GM12878 (cell line): ENCODE measurements around the gene FBXO27. TPM values are rescaled to one million over a fixed set of nuclear protein-coding genes. Genes with fewer than 3 reads are reported as not detected.

Experiments used
- ATAC-seq: fragments of 200-7000 bp; cut with Tn5 transposase; 3 replicates; pipeline ENCODE4 v1.9.1; 2020; ENCODE audit warnings: mild to moderate bottlenecking, moderate library complexity
- BruUV-seq: library from RNA; stranded (reverse); fragments of 400-500 nt; replicated peaks from 2 replicates; lab custom pipeline; 2021; lab: Mats Ljungman, UMichigan
- CTCF ChIA-PET: fragments of 300-600 bp; sonication (Branson Sonifier 250); formaldehyde crosslinking; extraction: SDS; loops from one replicate; lab custom pipeline; 2021; ENCODE audit warnings: inconsistent platforms; lab: Yijun Ruan, JAX
- POLR2A ChIA-PET: fragments of 350-600 bp; formaldehyde crosslinking; extraction: SDS; loops from one replicate; lab custom pipeline; 2021; ENCODE audit warnings: inconsistent platforms; lab: Charles Lee
- RAD21 ChIA-PET: fragments of 300-600 bp; sonication (Branson Sonifier 250); formaldehyde crosslinking; loops from one replicate; lab custom pipeline; 2023; ENCODE audit warnings: antibody characterized with exemption; ENCODE audit not compliant: unreplicated experiment; lab: Charles Lee
- SMC1A ChIA-PET: fragments of 300-600 bp; sonication (Branson Sonifier 250); formaldehyde crosslinking; loops from one replicate; lab custom pipeline; 2023; ENCODE audit not compliant: unreplicated experiment, uncharacterized antibody; lab: Charles Lee
- DNase-seq: peaks from one replicate; pipeline ENCODE4 v3.0.0-alpha.2; 2011; ENCODE audit warnings: low read depth, low spot score
- FAIRE-seq: peaks from 3 replicates; lab custom pipeline; 2011; peaks lifted over from hg19 to GRCh38; lab: Jason Lieb, UNC
- H2AFZ ChIP-seq: 2 replicates; pipeline ENCODE4 v1.6.0; 2011; ENCODE audit warnings: low read depth, low read length, control low read depth; ENCODE audit not compliant: control insufficient read depth
- H3K27ac ChIP-seq: 2 replicates; pipeline ENCODE4 v1.5.1; 2011; ENCODE audit warnings: control low read depth; ENCODE audit not compliant: control insufficient read depth, insufficient read depth
- H3K27me3 ChIP-seq, 2 experiments: replicated peaks in 1 of 2; 2 replicates each; pipeline versions ENCODE4 v1.6.0 to v1.6.1; 2011; ENCODE audit warnings: low read length in 1 of 2; ENCODE audit not compliant: control insufficient read depth in 2 of 2, insufficient read depth in 2 of 2
- H3K36me3 ChIP-seq, 2 experiments: 2 replicates each; pipeline ENCODE4 v1.5.1; 2011; ENCODE audit warnings: low read length in 1 of 2; ENCODE audit not compliant: control insufficient read depth in 2 of 2, insufficient read depth in 2 of 2
- H3K4me1 ChIP-seq: 2 replicates; pipeline ENCODE4 v1.6.1; 2011; ENCODE audit warnings: mild to moderate bottlenecking, low read length, moderate library complexity, mixed read lengths; ENCODE audit not compliant: control insufficient read depth, insufficient read depth
- H3K4me2 ChIP-seq: 2 replicates; pipeline ENCODE4 v1.6.0; 2011; ENCODE audit warnings: control low read depth; ENCODE audit not compliant: control insufficient read depth, insufficient read depth
- H3K4me3 ChIP-seq: fragments of 200-600 bp; sonication (generic); 2 replicates; pipeline ENCODE4 v1.5.1; 2016
- H3K79me2 ChIP-seq: 2 replicates; pipeline ENCODE4 v1.6.0; 2011; ENCODE audit warnings: low read length; ENCODE audit not compliant: control insufficient read depth, insufficient read depth
- H3K9ac ChIP-seq: 2 replicates; pipeline ENCODE4 v1.8.0; 2011; ENCODE audit warnings: low read length, control low read depth, mixed read lengths; ENCODE audit not compliant: control insufficient read depth, insufficient read depth
- H3K9me3 ChIP-seq: replicated peaks from 3 replicates; pipeline ENCODE4 v1.5.1; 2011; ENCODE audit warnings: mild to moderate bottlenecking, low read length; ENCODE audit not compliant: control insufficient read depth, insufficient read depth
- H4K20me1 ChIP-seq: 2 replicates; pipeline ENCODE4 v1.6.0; 2011; ENCODE audit not compliant: control insufficient read depth, insufficient read depth
- CBX3 ChIP-seq: fragments of 200-600 bp; sonication (generic); IDR thresholded peaks from 2 replicates; pipeline ENCODE4 v1.6.1; 2016; ENCODE audit warnings: low read depth, borderline replicate concordance
- CBX5 ChIP-seq: sonication (generic); IDR thresholded peaks from 2 replicates; pipeline ENCODE4 v1.6.1; 2016; ENCODE audit warnings: low read depth, moderate library complexity, mild to moderate bottlenecking, inconsistent platforms
- FOXK2 ChIP-seq: fragments of 450-650 bp; IDR thresholded peaks from 2 replicates; pipeline ENCODE4 v1.6.1; 2017; ENCODE audit warnings: mild to moderate bottlenecking, moderate library complexity
- PAX8 ChIP-seq: fragments of 450-650 bp; IDR thresholded peaks from 2 replicates; pipeline ENCODE4 v1.6.1; 2017; ENCODE audit warnings: mild to moderate bottlenecking, moderate library complexity
- POLR2A ChIP-seq: IDR thresholded peaks from 2 replicates; pipeline ENCODE4 v1.6.1; 2011; ENCODE audit warnings: low read depth, mild to moderate bottlenecking, low read length
- RAD21 ChIP-seq: IDR thresholded peaks from 2 replicates; pipeline ENCODE4 v1.6.1; 2011; ENCODE audit warnings: mild to moderate bottlenecking, low read depth, low read length, moderate library complexity; ENCODE audit not compliant: insufficient read depth
- SMC3 ChIP-seq: IDR thresholded peaks from 2 replicates; pipeline ENCODE4 v1.6.1; 2011; ENCODE audit warnings: low read length, improper control_type of control experiment, borderline replicate concordance
- WGBS: methylation state at CpG from one replicate; pipeline ENCODE4 v1.1.6; 2016; ENCODE audit warnings: low lambda C conversion rate; ENCODE audit not compliant: insufficient replicate concordance, insufficient coverage; ENCODE audit errors: missing lambda C conversion rate; 5-methylcytosine and 5-hydroxymethylcytosine counted together
- in situ Hi-C: fragments of 300-500 bp; cut with MboI; formaldehyde crosslinking; loops from 9 replicates; pipeline ENCODE4 v1.14.3; 2018; ENCODE audit warnings: mixed read lengths
- intact Hi-C: fragments of 100-400 bp; cut with micrococcal nuclease; formaldehyde crosslinking; loops from one replicate; pipeline ENCODE4 v1.14.2; 2022; ENCODE audit not compliant: unreplicated experiment
- polyA plus RNA-seq, 11 experiments: library from polyadenylated mRNA; depleted of rRNA in 4 of 11; unstranded in 6 of 11; stranded (reverse) in 5 of 11; fragments of >200 nt; fragmentation: Nextera tagmentation in 4 of 11; fragmentation: Illumina TruSeq in 1 of 11; extraction: Ambion mirVana in 4 of 11; extraction: Trizol in 1 of 11; gene quantifications; 1 replicate in 1 of 11; 2 replicates in 10 of 11; pipeline versions ENCODE4 v1.2.1 to v1.2.3, GENCODE V29; 2011 to 2016; ENCODE audit warnings: inconsistent platforms in 2 of 11, missing spikeins in 2 of 11, low read depth in 1 of 11
- total RNA-seq, 4 experiments: library from RNA; depleted of rRNA in 3 of 4; stranded (reverse); fragments of >200 nt in 3 of 4; fragmentation: Illumina TruSeq in 1 of 4; extraction: Trizol in 1 of 4; gene quantifications; 2 replicates each; pipeline versions ENCODE4 v1.2.1 to v1.2.3, GENCODE V29; 2013 to 2021
- TF ChIP-seq, protein P1 (sequence below), 3 experiments: IDR thresholded peaks in 2 of 3; conservative IDR thresholded peaks in 1 of 3; 2 replicates each; pipeline ENCODE4 v1.5.1; 2011; ENCODE audit warnings: low read depth in 3 of 3, low read length in 3 of 3, mild to moderate bottlenecking in 3 of 3, control low read depth in 2 of 3, moderate library complexity in 2 of 3, inconsistent platforms in 1 of 3, mixed read lengths in 1 of 3; ENCODE audit not compliant: control insufficient read depth in 2 of 3, insufficient read depth in 1 of 3; ENCODE audit errors: extremely low read depth in 1 of 3
- TF ChIP-seq, protein P2 (sequence below): fragments of 450-650 bp; IDR thresholded peaks from 2 replicates; pipeline ENCODE4 v1.6.1; 2017; ENCODE audit warnings: mild to moderate bottlenecking, low read depth, inconsistent platforms; ENCODE audit not compliant: poor library complexity, severe bottlenecking

The FBXO27 gene
- total and polyA plus RNA-seq, 10 of the 15 experiments (the other 5 are each of a cell fraction or from before 2014, with no cell fraction given), result 3.1 to 15.4 (median 7.1) TPM

GRCh38 chr19:39038098-39038497 is 5.7 kb upstream of the FBXO27 start:
- Histone ChIP-seq H3K27ac (no peak overlapping the region), H4K20me1 (no peaks in the 10 kb centered on the region), H2AFZ (no peak overlapping the region), H3K79me2 (no peaks in the 10 kb centered on the region), H3K4me2 (no peak overlapping the region), H3K27me3 (no peaks in the 10 kb centered on the region), H3K9ac (no peak overlapping the region), H3K9me3 (no peaks in the 10 kb centered on the region; the same call in 2 of the 3 replicates), H3K4me1 (no peaks in the 10 kb centered on the region), H3K36me3 (no peaks in the 10 kb centered on the region), H3K4me3 (no peak overlapping the region)
- ATAC-seq, result peak; percentile 88
- in situ Hi-C loops (no loop called here), intact Hi-C loops (loop anchor here (2.0 kb wide), 1 partner anchor 75 kb away; no protein-coding TSS in a partner anchor)
- BruUV-seq, result no TSS peak
- no peak for FAIRE-seq
- 10% methylated on average over 9 of the region's 9 CpGs for WGBS
- TF ChIP-seq CBX3, result no peak
- TF ChIP-seq, protein P1, sequence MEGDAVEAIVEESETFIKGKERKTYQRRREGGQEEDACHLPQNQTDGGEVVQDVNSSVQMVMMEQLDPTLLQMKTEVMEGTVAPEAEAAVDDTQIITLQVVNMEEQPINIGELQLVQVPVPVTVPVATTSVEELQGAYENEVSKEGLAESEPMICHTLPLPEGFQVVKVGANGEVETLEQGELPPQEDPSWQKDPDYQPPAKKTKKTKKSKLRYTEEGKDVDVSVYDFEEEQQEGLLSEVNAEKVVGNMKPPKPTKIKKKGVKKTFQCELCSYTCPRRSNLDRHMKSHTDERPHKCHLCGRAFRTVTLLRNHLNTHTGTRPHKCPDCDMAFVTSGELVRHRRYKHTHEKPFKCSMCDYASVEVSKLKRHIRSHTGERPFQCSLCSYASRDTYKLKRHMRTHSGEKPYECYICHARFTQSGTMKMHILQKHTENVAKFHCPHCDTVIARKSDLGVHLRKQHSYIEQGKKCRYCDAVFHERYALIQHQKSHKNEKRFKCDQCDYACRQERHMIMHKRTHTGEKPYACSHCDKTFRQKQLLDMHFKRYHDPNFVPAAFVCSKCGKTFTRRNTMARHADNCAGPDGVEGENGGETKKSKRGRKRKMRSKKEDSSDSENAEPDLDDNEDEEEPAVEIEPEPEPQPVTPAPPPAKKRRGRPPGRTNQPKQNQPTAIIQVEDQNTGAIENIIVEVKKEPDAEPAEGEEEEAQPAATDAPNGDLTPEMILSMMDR (IDR thresholded peaks at IDR 0.05 in 2 of 3, conservative IDR thresholded peaks at IDR 0.05 in 1 of 3; ENCODE audit: control insufficient read depth in 2 of 3, extremely low read depth in 1 of 3, insufficient read depth in 1 of 3, low read depth in 3 of 3, low read length in 3 of 3), result peak in 1 of 3 experiments; percentile 42; a peak in 2 of 6 replicates
- TF ChIP-seq FOXK2, result no peak
- TF ChIP-seq PAX8, result no peak
- no peak for TF ChIP-seq POLR2A
- peak; percentile 62 for TF ChIP-seq RAD21
- TF ChIP-seq CBX5, result no peak
- TF ChIP-seq, protein P2, sequence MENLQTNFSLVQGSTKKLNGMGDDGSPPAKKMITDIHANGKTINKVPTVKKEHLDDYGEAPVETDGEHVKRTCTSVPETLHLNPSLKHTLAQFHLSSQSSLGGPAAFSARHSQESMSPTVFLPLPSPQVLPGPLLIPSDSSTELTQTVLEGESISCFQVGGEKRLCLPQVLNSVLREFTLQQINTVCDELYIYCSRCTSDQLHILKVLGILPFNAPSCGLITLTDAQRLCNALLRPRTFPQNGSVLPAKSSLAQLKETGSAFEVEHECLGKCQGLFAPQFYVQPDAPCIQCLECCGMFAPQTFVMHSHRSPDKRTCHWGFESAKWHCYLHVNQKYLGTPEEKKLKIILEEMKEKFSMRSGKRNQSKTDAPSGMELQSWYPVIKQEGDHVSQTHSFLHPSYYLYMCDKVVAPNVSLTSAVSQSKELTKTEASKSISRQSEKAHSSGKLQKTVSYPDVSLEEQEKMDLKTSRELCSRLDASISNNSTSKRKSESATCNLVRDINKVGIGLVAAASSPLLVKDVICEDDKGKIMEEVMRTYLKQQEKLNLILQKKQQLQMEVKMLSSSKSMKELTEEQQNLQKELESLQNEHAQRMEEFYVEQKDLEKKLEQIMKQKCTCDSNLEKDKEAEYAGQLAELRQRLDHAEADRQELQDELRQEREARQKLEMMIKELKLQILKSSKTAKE, result no peak
- TF ChIP-seq SMC3, result peak; percentile 32; the same call in 1 of the 2 replicates
- ChIA-PET POLR2A (interaction anchor here (0.9 to 1.6 kb wide), 3 partner anchors 19 to 76 kb away, joined by 4 to 8 read pairs (median 7); no protein-coding TSS in a partner anchor), SMC1A (interaction anchor here (0.9 to 4.5 kb wide), 8 partner anchors 9 to 79 kb away, joined by 3 to 33 read pairs (median 4); partner anchors contain the start of gene FBXO17), CTCF (interaction anchor here (0.9 to 6.4 kb wide), 12 partner anchors 8 to 108 kb away, joined by 3 to 51 read pairs (median 6); partner anchors contain the start of genes FBXO17 and SARS2), RAD21 (interaction anchor here (0.9 to 2.8 kb wide), 9 partner anchors 14 to 166 kb away, joined by 3 to 30 read pairs (median 4); no protein-coding TSS in a partner anchor)
- no peak for DNase-seq
